ENCODE data around the gene CMIP. TPM values are rescaled to one million over a fixed set of nuclear protein-coding genes. Genes with fewer than 3 reads are reported as not detected.

The CMIP gene
- total RNA-seq, 1 experiment from 2014 or later: 25.7 TPM

DNA sequence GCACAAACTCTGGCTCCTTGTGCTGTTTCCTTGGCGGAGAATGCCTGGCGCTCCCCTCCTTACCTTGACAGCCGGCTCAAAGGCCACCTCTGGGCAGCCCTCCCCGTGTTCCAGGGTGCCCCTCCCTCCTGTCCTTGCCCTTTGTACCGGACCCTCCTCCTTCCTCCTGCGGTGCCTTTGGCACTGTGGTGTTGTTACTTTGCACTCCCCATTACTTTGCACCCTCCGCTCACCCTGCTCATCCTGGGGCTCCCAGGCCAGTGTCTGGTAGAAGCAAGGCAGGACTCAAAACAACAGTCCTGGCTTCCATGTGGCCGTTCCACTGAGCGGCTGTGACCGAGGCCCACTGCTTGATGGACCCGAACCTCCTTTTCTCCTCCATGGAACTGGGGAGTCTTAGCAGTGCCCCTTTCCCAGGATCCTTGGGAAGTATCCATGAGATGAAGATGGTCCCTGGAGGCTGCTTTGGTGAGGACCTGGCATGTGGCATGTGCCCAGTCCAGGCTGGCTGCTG, 147.8 kb downstream of the CMIP start:
- CTCF ChIA-PET: no interaction called here
- ATAC-seq: no peak

DNA sequence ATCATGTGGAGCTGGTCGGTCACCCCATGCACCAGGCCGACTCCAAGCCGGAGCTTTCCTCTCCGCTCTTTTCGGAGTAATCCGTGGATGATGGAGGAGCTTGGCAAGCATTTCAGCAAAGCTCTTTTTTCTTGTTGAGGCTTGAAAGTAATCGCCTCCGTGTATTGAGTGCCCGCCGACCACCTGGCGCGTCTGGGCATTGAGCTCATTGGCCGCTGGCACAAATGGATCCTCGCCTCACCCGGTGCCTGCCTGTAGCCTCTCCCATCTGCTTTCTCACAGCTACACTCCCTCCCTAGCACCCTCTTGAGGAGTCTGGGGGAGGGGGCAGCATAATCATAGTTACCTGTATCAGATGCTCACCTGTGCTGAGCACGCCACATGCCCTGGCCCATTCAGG, 148.9 kb downstream of the CMIP start:
- ATAC-seq: no peak
- BruUV-seq (replicated peaks): no TSS peak
- no peak overlapping the region for H3K27ac ChIP-seq (ENCODE audit: low read length)
- H3K9ac ChIP-seq (ENCODE audit: low read length): no peak overlapping the region
- H3K9me3 ChIP-seq (ENCODE audit: low read length): no peaks in the 10 kb centered on the region
- H3K4me2 ChIP-seq (ENCODE audit: low read length): no peak overlapping the region
- H3K79me2 ChIP-seq (ENCODE audit: low read length): peaks cover 89% of the 10 kb centered on the region
- no peaks in the 10 kb centered on the region for H3K27me3 ChIP-seq (ENCODE audit: low read length)
- no peaks in the 10 kb centered on the region for H4K20me1 ChIP-seq (ENCODE audit: low read length)
- intact Hi-C loops (cut with micrococcal nuclease): no loop called here
- ChIA-PET POLR2A (ENCODE audit: unreplicated experiment) (no interaction called here), CTCF (interaction anchor here (0.8 kb wide), 1 partner anchor 71 kb away, joined by 3 read pairs; no protein-coding TSS in a partner anchor)
- TF ChIP-seq, protein P1, sequence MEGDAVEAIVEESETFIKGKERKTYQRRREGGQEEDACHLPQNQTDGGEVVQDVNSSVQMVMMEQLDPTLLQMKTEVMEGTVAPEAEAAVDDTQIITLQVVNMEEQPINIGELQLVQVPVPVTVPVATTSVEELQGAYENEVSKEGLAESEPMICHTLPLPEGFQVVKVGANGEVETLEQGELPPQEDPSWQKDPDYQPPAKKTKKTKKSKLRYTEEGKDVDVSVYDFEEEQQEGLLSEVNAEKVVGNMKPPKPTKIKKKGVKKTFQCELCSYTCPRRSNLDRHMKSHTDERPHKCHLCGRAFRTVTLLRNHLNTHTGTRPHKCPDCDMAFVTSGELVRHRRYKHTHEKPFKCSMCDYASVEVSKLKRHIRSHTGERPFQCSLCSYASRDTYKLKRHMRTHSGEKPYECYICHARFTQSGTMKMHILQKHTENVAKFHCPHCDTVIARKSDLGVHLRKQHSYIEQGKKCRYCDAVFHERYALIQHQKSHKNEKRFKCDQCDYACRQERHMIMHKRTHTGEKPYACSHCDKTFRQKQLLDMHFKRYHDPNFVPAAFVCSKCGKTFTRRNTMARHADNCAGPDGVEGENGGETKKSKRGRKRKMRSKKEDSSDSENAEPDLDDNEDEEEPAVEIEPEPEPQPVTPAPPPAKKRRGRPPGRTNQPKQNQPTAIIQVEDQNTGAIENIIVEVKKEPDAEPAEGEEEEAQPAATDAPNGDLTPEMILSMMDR (conservative IDR thresholded peaks at IDR 0.05; ENCODE audit: low read depth, low read length): no peak
- TF ChIP-seq EZH2phosphoT487 (IDR thresholded peaks at IDR 0.05; ENCODE audit: borderline replicate concordance, low read length) (no peak), EZH2 (IDR thresholded peaks at IDR 0.05; ENCODE audit: low read length, unreplicated experiment) (no peak)
- no peak overlapping the region for H3K4me3 ChIP-seq (ENCODE audit: low read length)
- peaks cover 5% of the 10 kb centered on the region for H3K36me3 ChIP-seq (ENCODE audit: low read depth, low read length)
- no peaks in the 10 kb centered on the region for H3F3A ChIP-seq (ENCODE audit: low read length, unreplicated experiment)
- no peak for DNase-seq
- peaks cover 6% of the 10 kb centered on the region for H3K4me1 ChIP-seq (ENCODE audit: insufficient read depth, low read length)
- no peaks in the 10 kb centered on the region for H3K9me2 ChIP-seq (replicated peaks; ENCODE audit: low read length)
- no peak overlapping the region for H2AFZ ChIP-seq (ENCODE audit: low read length)

More for the DNA sequence above, 147.8 kb downstream of the CMIP start:
- Histone ChIP-seq H4K20me1 (ENCODE audit: low read length) (no peaks in the 10 kb centered on the region), H3F3A (ENCODE audit: low read length, unreplicated experiment) (no peaks in the 10 kb centered on the region), H3K4me3 (ENCODE audit: low read length) (no peak overlapping the region), H3K9me2 (replicated peaks; ENCODE audit: low read length) (no peaks in the 10 kb centered on the region), H3K9me3 (ENCODE audit: low read length) (no peaks in the 10 kb centered on the region), H3K27me3 (ENCODE audit: low read length) (no peaks in the 10 kb centered on the region), H3K79me2 (ENCODE audit: low read length) (peaks cover 89% of the 10 kb centered on the region), H2AFZ (ENCODE audit: low read length) (no peak overlapping the region), H3K4me2 (ENCODE audit: low read length) (no peak overlapping the region), H3K27ac (ENCODE audit: low read length) (no peak overlapping the region), H3K9ac (ENCODE audit: low read length) (no peak overlapping the region), H3K4me1 (ENCODE audit: insufficient read depth, low read length) (peaks cover 2% of the 10 kb centered on the region), H3K36me3 (ENCODE audit: low read depth, low read length) (peaks cover 8% of the 10 kb centered on the region; the same call in 1 of the 2 replicates)
- intact Hi-C loops (cut with micrococcal nuclease): no loop called here
- no TSS peak for BruUV-seq (replicated peaks)
- POLR2A ChIA-PET (ENCODE audit: unreplicated experiment): no interaction called here
- no peak for DNase-seq
- TF ChIP-seq EZH2 (IDR thresholded peaks at IDR 0.05; ENCODE audit: low read length, unreplicated experiment): no peak
- TF ChIP-seq, protein P1 (conservative IDR thresholded peaks at IDR 0.05; ENCODE audit: low read depth, low read length): no peak
- TF ChIP-seq EZH2phosphoT487 (IDR thresholded peaks at IDR 0.05; ENCODE audit: borderline replicate concordance, low read length): no peak

DNA sequence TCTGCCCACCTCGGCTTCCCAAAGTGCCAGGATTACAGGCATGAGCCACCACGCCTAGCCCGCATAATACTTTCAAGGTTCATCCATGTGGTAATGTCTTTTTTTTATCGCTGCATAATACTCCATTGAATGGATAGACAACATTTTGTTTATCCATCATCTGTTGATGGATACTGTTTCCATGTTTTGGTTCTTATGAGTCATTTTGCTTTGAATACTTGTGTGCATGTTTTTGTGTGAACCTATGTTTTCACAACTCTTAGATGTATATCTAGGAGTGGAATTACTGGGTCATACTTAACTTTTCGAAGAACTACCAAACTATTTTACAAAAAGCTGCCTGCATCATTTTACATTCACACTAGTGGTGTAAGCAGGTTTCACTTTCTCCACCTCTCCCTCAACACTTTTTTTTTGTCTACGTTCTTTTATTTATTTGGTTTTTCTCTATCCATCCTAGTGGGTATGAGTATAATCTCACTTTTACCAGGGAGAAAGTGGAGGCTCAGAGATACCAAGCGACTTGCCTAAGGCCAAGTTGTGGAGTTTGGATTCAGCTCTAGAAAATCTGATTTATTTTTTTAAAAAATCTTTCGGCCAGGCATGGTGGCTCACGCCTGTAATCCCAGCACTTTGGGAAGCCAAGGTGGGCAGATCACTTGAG, 151.2 kb downstream of the CMIP start:
- Histone ChIP-seq H3K4me3 (ENCODE audit: low read length) (no peak overlapping the region), H3K4me2 (ENCODE audit: low read length) (no peak overlapping the region), H3F3A (ENCODE audit: low read length, unreplicated experiment) (no peaks in the 10 kb centered on the region), H3K9ac (ENCODE audit: low read length) (no peak overlapping the region), H4K20me1 (ENCODE audit: low read length) (no peaks in the 10 kb centered on the region), H3K9me3 (ENCODE audit: low read length) (no peaks in the 10 kb centered on the region), H3K9me2 (replicated peaks; ENCODE audit: low read length) (no peaks in the 10 kb centered on the region), H3K27ac (ENCODE audit: low read length) (no peak overlapping the region), H3K27me3 (ENCODE audit: low read length) (no peaks in the 10 kb centered on the region), H3K36me3 (ENCODE audit: low read depth, low read length) (peaks cover 5% of the 10 kb centered on the region), H3K79me2 (ENCODE audit: low read length) (peaks cover 82% of the 10 kb centered on the region), H2AFZ (ENCODE audit: low read length) (no peak overlapping the region), H3K4me1 (ENCODE audit: insufficient read depth, low read length) (peaks cover 29% of the 10 kb centered on the region)
- DNase-seq: no peak
- ChIA-PET POLR2A (ENCODE audit: unreplicated experiment) (no interaction called here), CTCF (no interaction called here)
- no TSS peak for BruUV-seq (replicated peaks)
- ATAC-seq: no peak
- intact Hi-C loops (cut with micrococcal nuclease): loop anchor here (5.0 kb wide), 1 partner anchor 148 kb away; no protein-coding TSS in a partner anchor
- TF ChIP-seq EZH2phosphoT487 (IDR thresholded peaks at IDR 0.05; ENCODE audit: borderline replicate concordance, low read length) (no peak), EZH2 (IDR thresholded peaks at IDR 0.05; ENCODE audit: low read length, unreplicated experiment) (no peak)
- TF ChIP-seq, protein P1 (conservative IDR thresholded peaks at IDR 0.05; ENCODE audit: low read depth, low read length): no peak
